NCI-H345 (cell line): ENCODE measurements around the gene ATP2B2.

Experiments used
- DNase-seq: peaks from one replicate; lab custom pipeline; 2025; lab: John Stamatoyannopoulos, UW

Gene ATP2B2

GRCh38 chr3:10363935-10364334 is 141.5 kb downstream of the ATP2B2 start:
- DNase-seq = no peak

- peak; percentile 71 for DNase-seq
Observed at GRCh38 chr3:10361375-10361774, 144.0 kb downstream of the ATP2B2 start.

- DNase-seq = no peak
Observed at GRCh38 chr3:10360478-10360877, 144.9 kb downstream of the ATP2B2 start.

- DNase-seq = no peak
Observed at GRCh38 chr3:10359761-10360161, 145.6 kb downstream of the ATP2B2 start.

GRCh38 chr3:10358309-10358980 is 146.9 kb downstream of the ATP2B2 start:
- no peak for DNase-seq

GRCh38 chr3:10357592-10358308 is 147.6 kb downstream of the ATP2B2 start:
- DNase-seq = no peak

GRCh38 chr3:10357095-10357494 is 148.3 kb downstream of the ATP2B2 start:
- no peak for DNase-seq

- DNase-seq = no peak
Observed at GRCh38 chr3:10356461-10356981, 148.9 kb downstream of the ATP2B2 start.

GRCh38 chr3:10354361-10355015 is 150.9 kb downstream of the ATP2B2 start:
- DNase-seq = no peak

GRCh38 chr3:10353661-10354360 is 151.6 kb downstream of the ATP2B2 start:
- no peak for DNase-seq

GRCh38 chr3:10353160-10353559 is 152.2 kb downstream of the ATP2B2 start:
- no peak for DNase-seq

- DNase-seq = no peak
Observed at GRCh38 chr3:10352146-10352911, 153.1 kb downstream of the ATP2B2 start.

GRCh38 chr3:10351013-10351735 is 154.2 kb downstream of the ATP2B2 start:
- no peak for DNase-seq

GRCh38 chr3:10350324-10350985 is 154.9 kb downstream of the ATP2B2 start:
- DNase-seq = no peak

GRCh38 chr3:10349801-10350200 is 155.6 kb downstream of the ATP2B2 start:
- no peak for DNase-seq

GRCh38 chr3:10348404-10348721 is 157.0 kb downstream of the ATP2B2 start:
- no peak for DNase-seq

- DNase-seq = no peak
Observed at GRCh38 chr3:10347648-10348403, 157.6 kb downstream of the ATP2B2 start.

GRCh38 chr3:10345911-10346310 is 159.5 kb downstream of the ATP2B2 start:
- DNase-seq = no peak

GRCh38 chr3:10344944-10345575 is 160.3 kb downstream of the ATP2B2 start:
- DNase-seq = no peak
